IPS-18c (cell line): Measurements from ENCODE around the gene CGN.

ENCODE experiments used
- H3K4me3 ChIP-seq: 2 replicates; pipeline ENCODE4 v1.7.0; 2013; ENCODE audit warnings: low read depth, mild to moderate bottlenecking, low read length, moderate library complexity; ENCODE audit not compliant: insufficient read depth
- H3K9me3 ChIP-seq: one replicate; pipeline ENCODE4 v1.6.1; 2013; ENCODE audit warnings: mild to moderate bottlenecking, low read length, moderate library complexity; ENCODE audit not compliant: control insufficient read depth, insufficient read depth

CGN gene

GRCh38 chr1:151535326-151536271, 24.4 kb downstream of the CGN start:
- Histone ChIP-seq H3K9me3 (no peaks in the 10 kb centered on the region), H3K4me3 (no peak overlapping the region)

GRCh38 chr1:151536499-151536898, 25.3 kb downstream of the CGN start:
- no peaks in the 10 kb centered on the region for H3K9me3 ChIP-seq
- H3K4me3 ChIP-seq: no peak overlapping the region

GRCh38 chr1:151537112-151537511, 25.9 kb downstream of the CGN start:
- H3K9me3 ChIP-seq: no peaks in the 10 kb centered on the region
- no peak overlapping the region for H3K4me3 ChIP-seq

- Histone ChIP-seq H3K9me3 (no peaks in the 10 kb centered on the region), H3K4me3 (peak overlapping the region; percentile 85)
Measured at GRCh38 chr1:151539321-151540020, 28.3 kb downstream of the CGN start.

DNA sequence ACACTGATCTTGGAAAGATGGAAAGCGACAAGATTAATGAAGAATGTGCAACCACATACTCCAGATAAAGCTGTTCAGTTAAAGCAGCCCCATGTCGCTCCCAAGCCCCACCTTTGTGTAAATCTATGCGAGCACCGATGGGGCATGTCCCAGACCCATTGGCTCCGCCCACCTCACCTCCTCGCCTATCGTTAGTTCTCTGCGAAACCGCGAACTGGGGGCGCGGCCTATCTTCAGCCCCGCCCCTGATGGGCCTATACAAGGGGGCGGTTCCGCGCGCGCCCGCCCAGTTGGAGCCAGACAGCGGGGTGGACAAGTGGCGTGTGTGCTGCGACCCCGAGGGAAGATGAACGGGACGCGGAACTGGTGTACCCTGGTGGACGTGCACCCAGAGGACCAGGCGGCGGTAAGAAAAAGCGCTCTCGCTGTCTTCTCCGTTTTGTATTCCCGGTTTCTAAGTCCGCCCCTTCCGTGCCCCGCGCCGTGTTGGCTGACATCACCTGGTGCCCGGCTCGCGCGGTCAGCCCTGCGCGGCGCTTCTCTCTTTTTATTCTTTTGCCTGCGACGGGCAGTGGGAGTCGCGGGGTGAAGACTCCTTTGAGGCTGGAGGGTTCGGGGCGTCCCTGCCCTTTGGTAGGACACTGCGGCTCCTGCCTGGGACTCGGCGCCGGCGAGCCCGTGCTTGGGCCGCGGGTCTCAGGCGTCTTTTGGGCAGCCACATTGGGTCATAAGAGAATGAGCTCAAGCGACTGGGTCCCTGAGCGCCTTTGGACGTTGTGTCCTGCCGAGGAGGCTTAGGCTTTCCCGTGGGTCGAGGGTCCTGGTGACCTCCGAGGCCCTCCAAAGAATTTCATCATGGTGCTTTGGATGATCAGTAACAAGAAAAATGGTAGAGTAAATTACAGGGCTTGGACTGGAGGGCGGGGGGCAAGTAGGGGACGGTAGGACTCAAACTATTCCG, 29.1 kb downstream of the CGN start, which contains the start of gene TUFT1:
Gene TUFT1, plus strand, starts transcription at position 289 of the 961 bp plus-strand sequence. Its CDS starts 58 bp downstream, at position 347.
- Histone ChIP-seq H3K9me3 (no peaks in the 10 kb centered on the region), H3K4me3 (peak within 1 kb of the TSS; percentile 85)

GRCh38 chr1:151540982-151541377, 29.8 kb downstream of the CGN start:
- Histone ChIP-seq H3K4me3 (peak overlapping the region; percentile 85), H3K9me3 (no peaks in the 10 kb centered on the region)

GRCh38 chr1:151541752-151542151, 30.6 kb downstream of the CGN start:
- peak overlapping the region; percentile 85 for H3K4me3 ChIP-seq
- no peaks in the 10 kb centered on the region for H3K9me3 ChIP-seq

- H3K9me3 ChIP-seq: no peaks in the 10 kb centered on the region
- H3K4me3 ChIP-seq: no peak overlapping the region
Measured at GRCh38 chr1:151542710-151543129, 31.5 kb downstream of the CGN start.

GRCh38 chr1:151545542-151545941, 34.4 kb downstream of the CGN start:
- no peaks in the 10 kb centered on the region for H3K9me3 ChIP-seq
- no peak overlapping the region for H3K4me3 ChIP-seq

DNA sequence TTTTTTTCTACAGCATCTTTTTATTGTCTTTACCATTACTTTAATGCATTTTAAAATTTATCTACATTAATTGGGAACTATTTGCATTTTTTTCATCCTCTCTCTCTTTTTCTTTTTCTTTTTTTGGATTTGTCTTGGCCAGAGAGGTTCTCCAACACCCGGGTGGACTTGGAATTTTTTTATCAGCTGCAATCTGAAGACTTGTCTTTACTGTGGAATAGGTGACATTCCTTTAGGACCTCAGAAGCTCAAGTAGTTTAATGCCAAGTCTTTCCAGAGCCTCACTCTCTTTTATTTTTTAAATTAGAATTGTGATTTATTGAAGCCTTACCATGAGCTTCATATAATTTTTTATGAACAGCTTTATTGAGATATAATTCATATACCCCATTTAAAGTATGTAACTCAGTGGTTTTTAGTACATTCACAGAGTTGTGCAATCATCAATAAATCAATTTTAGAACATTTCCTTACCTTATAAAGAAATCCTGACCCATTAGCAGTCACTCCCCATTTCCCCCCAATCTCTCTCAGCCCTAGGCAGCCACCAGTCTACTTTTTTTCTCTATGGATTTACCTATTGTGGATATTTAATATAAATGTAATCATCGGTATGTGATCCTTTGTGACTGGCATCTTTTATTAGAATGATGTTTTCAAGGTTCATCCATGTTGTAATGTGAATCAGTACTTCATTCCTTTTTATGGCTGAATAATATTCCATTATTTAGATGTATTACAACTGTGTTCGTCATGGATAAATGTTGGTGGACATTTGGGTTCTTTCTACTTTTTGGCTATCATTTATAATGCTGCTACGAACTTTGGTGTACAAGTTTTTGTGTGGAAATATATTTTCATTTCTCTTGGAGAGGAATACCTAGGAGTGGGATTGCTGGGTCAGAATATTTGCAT, 35.1 kb downstream of the CGN start:
- H3K4me3 ChIP-seq: no peak overlapping the region
- no peaks in the 10 kb centered on the region for H3K9me3 ChIP-seq

DNA sequence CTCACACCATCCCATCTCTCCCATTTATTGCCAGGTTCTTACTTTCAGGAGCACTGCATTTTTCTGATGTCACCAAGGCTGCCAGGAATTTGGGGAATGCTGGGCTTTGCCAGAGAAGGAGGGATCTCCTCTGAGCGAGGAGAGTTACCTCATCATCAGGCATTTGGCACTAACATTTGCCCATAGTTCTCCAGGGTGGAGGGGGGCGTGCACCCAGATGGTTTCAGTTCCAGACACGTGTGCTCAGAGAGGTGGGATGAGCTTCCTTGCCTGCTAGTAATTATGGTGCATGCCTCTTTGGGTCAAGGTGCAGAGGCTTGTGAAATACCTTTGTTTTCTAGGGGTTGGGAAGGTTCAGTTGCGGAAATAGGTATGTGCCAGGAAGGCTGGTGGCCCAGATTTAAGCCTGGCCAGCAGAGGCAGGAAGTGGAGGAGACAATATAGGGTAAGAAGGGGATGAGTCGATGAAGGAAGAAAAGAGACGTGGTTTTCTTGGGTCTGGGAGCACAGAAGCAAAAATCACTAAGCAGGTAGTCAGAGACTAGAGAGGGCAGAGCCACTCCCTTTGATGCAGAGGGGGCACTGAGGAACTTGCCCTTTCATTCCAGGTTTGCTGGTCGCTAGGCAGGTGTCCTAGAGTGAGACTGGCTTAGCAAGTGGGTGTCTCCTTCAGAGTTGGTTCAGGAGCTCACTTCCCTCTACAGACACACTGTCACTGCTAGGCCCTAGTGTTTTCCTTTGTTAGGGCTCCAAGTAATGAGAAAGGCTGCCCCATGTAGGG, 36.1 kb downstream of the CGN start:
- no peak overlapping the region for H3K4me3 ChIP-seq
- H3K9me3 ChIP-seq: no peaks in the 10 kb centered on the region

DNA sequence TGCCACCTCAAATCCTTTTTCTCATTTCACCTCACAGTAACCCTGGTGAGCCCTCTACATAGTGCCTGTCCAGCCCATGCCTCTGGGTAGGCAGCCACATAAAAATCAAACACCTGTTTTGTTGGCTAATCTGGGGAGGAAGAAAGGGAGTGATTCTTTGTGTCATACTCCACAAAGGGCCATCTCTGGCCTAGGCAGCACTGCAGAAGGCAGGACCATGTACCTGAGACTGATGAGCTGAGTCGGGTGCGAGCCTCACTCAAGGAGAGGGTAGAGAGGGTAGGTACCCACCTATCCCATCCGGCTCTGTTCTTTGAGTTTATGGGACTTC, 36.7 kb downstream of the CGN start:
- H3K4me3 ChIP-seq: no peak overlapping the region

GRCh38 chr1:151549199-151549598, 38.0 kb downstream of the CGN start:
- Histone ChIP-seq H3K9me3 (no peaks in the 10 kb centered on the region), H3K4me3 (no peak overlapping the region)

More for the DNA sequence above, 36.7 kb downstream of the CGN start:
- H3K9me3 ChIP-seq: no peaks in the 10 kb centered on the region

- no peaks in the 10 kb centered on the region for H3K9me3 ChIP-seq
- no peak overlapping the region for H3K4me3 ChIP-seq
Measured at GRCh38 chr1:151553659-151554058, 42.5 kb downstream of the CGN start.

- H3K4me3 ChIP-seq: no peak overlapping the region
- H3K9me3 ChIP-seq: no peaks in the 10 kb centered on the region
Measured at GRCh38 chr1:151556052-151556451, 44.9 kb downstream of the CGN start.

- H3K9me3 ChIP-seq: no peaks in the 10 kb centered on the region
- H3K4me3 ChIP-seq: no peak overlapping the region
Measured at GRCh38 chr1:151562661-151563060, 51.5 kb downstream of the CGN start.
